IMR-90 (cell line): ENCODE data around the gene CAMTA1. TPM values are rescaled to one million over a fixed set of nuclear protein-coding genes. Genes with fewer than 3 reads are reported as not detected.

Experiments
- ATAC-seq: fragments of 200-7000 bp; cut with Tn5 transposase; 2 replicates; pipeline ENCODE4 v1.9.1; 2020; ENCODE audit warnings: low read depth, mild to moderate bottlenecking, moderate library complexity
- BruUV-seq: library from RNA; stranded (reverse); fragments of 400-500 nt; replicated peaks from 2 replicates; lab custom pipeline; 2021; lab: Mats Ljungman, UMichigan
- CTCF ChIA-PET: fragments of 300-600 bp; formaldehyde crosslinking; extraction: SDS; loops from one replicate; lab custom pipeline; 2021; ENCODE audit warnings: antibody characterized with exemption; lab: Yijun Ruan, JAX
- POLR2A ChIA-PET: fragments of 300-600 bp; sonication (Branson Sonifier 250); formaldehyde crosslinking; loops from one replicate; lab custom pipeline; 2022; ENCODE audit warnings: antibody characterized with exemption; ENCODE audit not compliant: unreplicated experiment; lab: Charles Lee
- DNase-seq: peaks from one replicate; pipeline ENCODE4 v3.0.0; 2013
- H2AFZ ChIP-seq: replicated peaks from 2 replicates; pipeline ENCODE3; 2013; ENCODE audit warnings: low read length, mild to moderate bottlenecking; ENCODE audit not compliant: poor library complexity
- H2AK5ac ChIP-seq: 2 replicates; pipeline ENCODE4 v1.6.1; 2013; ENCODE audit warnings: low read depth, low read length, inconsistent platforms
- H2AK9ac ChIP-seq: replicated peaks from 2 replicates; pipeline ENCODE3; 2013; ENCODE audit warnings: mild to moderate bottlenecking, low read depth, low read length, moderate library complexity; ENCODE audit not compliant: poor library complexity
- H2BK120ac ChIP-seq: 2 replicates; pipeline ENCODE4 v1.6.1; 2013; ENCODE audit warnings: low read depth, low read length, inconsistent platforms
- H2BK15ac ChIP-seq: 3 replicates; pipeline ENCODE4 v1.6.1; 2013; ENCODE audit warnings: low read depth, low read length, inconsistent platforms
- H2BK20ac ChIP-seq: 2 replicates; pipeline ENCODE4 v1.6.1; 2013; ENCODE audit warnings: low read depth, mild to moderate bottlenecking, inconsistent platforms, low read length, moderate library complexity
- H2BK5ac ChIP-seq: 2 replicates; pipeline ENCODE4 v1.6.1; 2013; ENCODE audit warnings: mild to moderate bottlenecking, low read depth, low read length, inconsistent platforms; ENCODE audit not compliant: poor library complexity, severe bottlenecking
- H3K14ac ChIP-seq: replicated peaks from 2 replicates; pipeline ENCODE4 v1.6.1; 2013; ENCODE audit warnings: low read depth, low read length, inconsistent platforms
- H3K18ac ChIP-seq: 2 replicates; pipeline ENCODE4 v1.6.1; 2013; ENCODE audit warnings: low read depth, low read length, control low read depth
- H3K23ac ChIP-seq: 2 replicates; pipeline ENCODE4 v1.6.1; 2013; ENCODE audit warnings: low read depth, low read length, inconsistent platforms
- H3K27ac ChIP-seq: 2 replicates; pipeline ENCODE4 v1.5.1; 2013; ENCODE audit warnings: mild to moderate bottlenecking, control low read depth, low read length; ENCODE audit not compliant: insufficient read depth
- H3K27me3 ChIP-seq: 2 replicates; pipeline ENCODE4 v1.6.1; 2013; ENCODE audit warnings: low read length; ENCODE audit not compliant: control insufficient read depth, insufficient read depth
- H3K36me3 ChIP-seq: 2 replicates; pipeline ENCODE4 v1.6.1; 2013; ENCODE audit warnings: low read length, mixed read lengths; ENCODE audit not compliant: control insufficient read depth, insufficient read depth
- H3K4ac ChIP-seq: 2 replicates; pipeline ENCODE4 v1.6.1; 2013; ENCODE audit warnings: low read depth, low read length, inconsistent platforms
- H3K4me1 ChIP-seq: 2 replicates; pipeline ENCODE4 v1.6.1; 2013; ENCODE audit warnings: low read length, mixed read lengths; ENCODE audit not compliant: control insufficient read depth, insufficient read depth
- H3K4me2 ChIP-seq: 2 replicates; pipeline ENCODE4 v1.6.1; 2013; ENCODE audit warnings: low read depth, mild to moderate bottlenecking, control low read depth, low read length, moderate library complexity
- H3K4me3 ChIP-seq: 2 replicates; pipeline ENCODE4 v1.5.1; 2013; ENCODE audit warnings: low read depth, mild to moderate bottlenecking, control low read depth, low read length, moderate library complexity; ENCODE audit not compliant: insufficient read depth
- H3K56ac ChIP-seq: 2 replicates; pipeline ENCODE4 v1.6.1; 2013; ENCODE audit warnings: low read length, inconsistent platforms; ENCODE audit not compliant: insufficient read depth; ENCODE audit errors: extremely low read depth
- H3K79me1 ChIP-seq, 2 experiments: 2 replicates each; pipeline ENCODE4 v1.6.1; 2013; ENCODE audit warnings: low read length in 2 of 2, inconsistent platforms in 1 of 2, low read depth in 1 of 2
- H3K9ac ChIP-seq: 2 replicates; pipeline ENCODE4 v1.6.1; 2013; ENCODE audit warnings: low read depth, low read length, control low read depth
- H3K9me1 ChIP-seq: 2 replicates; pipeline ENCODE4 v1.6.1; 2013; ENCODE audit warnings: low read length, inconsistent platforms; ENCODE audit not compliant: insufficient read depth
- H3K9me3 ChIP-seq: 2 replicates; pipeline ENCODE4 v1.6.1; 2013; ENCODE audit warnings: low read length; ENCODE audit not compliant: control insufficient read depth, insufficient read depth
- H4K20me1 ChIP-seq: 2 replicates; pipeline ENCODE4 v1.6.1; 2013; ENCODE audit warnings: low read length, inconsistent platforms; ENCODE audit not compliant: insufficient read depth
- H4K5ac ChIP-seq: 2 replicates; pipeline ENCODE4 v1.6.1; 2013; ENCODE audit warnings: mild to moderate bottlenecking, low read depth, low read length, control low read depth
- H4K8ac ChIP-seq, 2 experiments: 2 replicates each; pipeline ENCODE4 v1.6.1; 2013; ENCODE audit warnings: low read depth in 2 of 2, low read length in 2 of 2, control low read depth in 1 of 2, inconsistent platforms in 1 of 2
- H4K91ac ChIP-seq: 2 replicates; pipeline ENCODE4 v1.6.1; 2013; ENCODE audit warnings: low read depth, low read length, inconsistent platforms; ENCODE audit not compliant: insufficient read depth
- BHLHE40 ChIP-seq: fragments of 150-350 bp; IDR thresholded peaks from 2 replicates; pipeline ENCODE4 v1.6.1; 2016; ENCODE audit warnings: mild to moderate bottlenecking, low read depth, low read length
- CEBPB ChIP-seq: IDR thresholded peaks from 2 replicates; pipeline ENCODE4 v1.6.1; 2012; ENCODE audit warnings: low read depth, low read length, improper control_type of control experiment
- CHD1 ChIP-seq: IDR thresholded peaks from 2 replicates; pipeline ENCODE4 v1.6.1; 2012; ENCODE audit warnings: low read depth, low read length, improper control_type of control experiment
- CTCF ChIP-seq: conservative IDR thresholded peaks from 2 replicates; pipeline ENCODE4 v1.5.1; 2012; ENCODE audit warnings: mild to moderate bottlenecking, low read depth, low read length, improper control_type of control experiment
- ELK1 ChIP-seq: fragments of 150-350 bp; IDR thresholded peaks from 2 replicates; pipeline ENCODE4 v1.6.1; 2016; ENCODE audit warnings: low read depth, mild to moderate bottlenecking, low read length, moderate library complexity, borderline replicate concordance
- FOS ChIP-seq: fragments of 150-350 bp; IDR thresholded peaks from 2 replicates; pipeline ENCODE4 v1.6.1; 2016; ENCODE audit warnings: low read depth, low read length
- MAFK ChIP-seq: IDR thresholded peaks from 2 replicates; pipeline ENCODE4 v1.6.1; 2012; ENCODE audit warnings: low read depth, low read length, improper control_type of control experiment
- MAZ ChIP-seq: IDR thresholded peaks from 2 replicates; pipeline ENCODE4 v1.6.1; 2012; ENCODE audit warnings: low read depth, mild to moderate bottlenecking, low read length, improper control_type of control experiment, moderate library complexity, borderline replicate concordance
- MXI1 ChIP-seq: IDR thresholded peaks from 2 replicates; pipeline ENCODE4 v1.6.1; 2012; ENCODE audit warnings: low read depth, mild to moderate bottlenecking, low read length, moderate library complexity, borderline replicate concordance
- NFE2L2 ChIP-seq: fragments of 150-350 bp; IDR thresholded peaks from 2 replicates; pipeline ENCODE4 v1.6.1; 2016; ENCODE audit warnings: low read depth, mild to moderate bottlenecking, low read length
- POLR2A ChIP-seq: IDR thresholded peaks from 2 replicates; pipeline ENCODE4 v1.6.1; 2012; ENCODE audit warnings: mild to moderate bottlenecking, low read depth, low read length
- RCOR1 ChIP-seq: IDR thresholded peaks from 2 replicates; pipeline ENCODE4 v1.6.1; 2012; ENCODE audit warnings: mild to moderate bottlenecking, low read length, improper control_type of control experiment; ENCODE audit not compliant: insufficient replicate concordance
- RFX5 ChIP-seq: IDR thresholded peaks from 2 replicates; pipeline ENCODE4 v1.8.0; 2012; ENCODE audit warnings: low read depth, mild to moderate bottlenecking, low read length, moderate library complexity
- SMC3 ChIP-seq: fragments of 150-350 bp; IDR thresholded peaks from 2 replicates; pipeline ENCODE4 v1.6.1; 2016; ENCODE audit warnings: low read depth, mild to moderate bottlenecking, antibody characterized with exemption, low read length, moderate library complexity
- WGBS, 2 experiments: methylation state at CpG; one replicate each; pipeline versions ENCODE4 v1.1.5 to v1.1.7; 2013; ENCODE audit warnings: missing lambda C conversion rate in 2 of 2; ENCODE audit not compliant: insufficient read length in 1 of 2; ENCODE audit errors: extremely low coverage in 2 of 2; 5-methylcytosine and 5-hydroxymethylcytosine counted together
- dilution Hi-C: fragments of 300-500 bp; cut with HindIII; formaldehyde crosslinking; loops from one replicate; pipeline ENCODE4 v1.14.3; 2018; ENCODE audit warnings: low sequenced_read_pairs; ENCODE audit not compliant: unreplicated experiment
- in situ Hi-C: fragments of 300-500 bp; cut with MboI; formaldehyde crosslinking; loops from 3 replicates; pipeline ENCODE4 v1.14.3; 2019; ENCODE audit warnings: low sequenced_read_pairs, inconsistent platforms, mixed read lengths
- intact Hi-C: fragments of 100-400 bp; cut with micrococcal nuclease; formaldehyde crosslinking; loops from 2 replicates; pipeline ENCODE4 v1.10.0; 2022
- polyA plus RNA-seq, 3 experiments: library from polyadenylated mRNA; depleted of rRNA; stranded (reverse); fragments of >200 nt; gene quantifications; 2 replicates each; pipeline ENCODE4 v1.2.3, GENCODE V29; 2012; ENCODE audit warnings: low replicate concordance in 1 of 3
- total RNA-seq: library from RNA; depleted of rRNA; stranded (reverse); fragments of >200 nt; gene quantifications from 2 replicates; pipeline ENCODE4 v1.2.3, GENCODE V29; 2012

The CAMTA1 gene
- total and polyA plus RNA-seq, 2 of the 4 experiments (the other 2 are of a cell fraction) = 35.5 to 74.3 TPM

GRCh38 chr1:7293702-7294629 is 508.7 kb downstream of the CAMTA1 start:
- Histone ChIP-seq H2BK15ac (peak overlapping the region; percentile 18; the same call in 2 of the 3 replicates), H2BK5ac (no peak overlapping the region), H3K9ac (no peak overlapping the region), H3K4me2 (no peak overlapping the region), H2AK9ac (peak overlapping the region; percentile 50), H3K18ac (no peak overlapping the region), H3K56ac (no peak overlapping the region), H4K20me1 (no peaks in the 10 kb centered on the region), H2AFZ (no peak overlapping the region), H4K91ac (peak overlapping the region; percentile 25; the same call in 1 of the 2 replicates), H3K23ac (no peak overlapping the region), H3K4ac (no peak overlapping the region), H2BK20ac (0 out of 2 replicates have a peak overlapping the region, but pooled peaks have one; percentile 14), H4K8ac (no peak overlapping the region), H3K9me3 (peaks cover 8% of the 10 kb centered on the region), H3K27me3 (no peaks in the 10 kb centered on the region), H3K79me1 (no peaks in the 10 kb centered on the region), H2BK120ac (peak overlapping the region; percentile 42), H3K4me1 (peaks cover 16% of the 10 kb centered on the region), H3K27ac (no peak overlapping the region), H2AK5ac (0 out of 2 replicates have a peak overlapping the region, but pooled peaks have one; percentile 16), H4K5ac (no peak overlapping the region), H3K14ac (no peak overlapping the region), H3K4me3 (no peak overlapping the region), H3K9me1 (peaks cover 13% of the 10 kb centered on the region; the same call in 1 of the 2 replicates), H3K36me3 (no peaks in the 10 kb centered on the region)
- in situ Hi-C loops (no loop called here), dilution Hi-C loops (no loop called here), intact Hi-C loops (loop anchor here (10.0 kb wide), 2 partner anchors 181 to 351 kb away; no protein-coding TSS in a partner anchor)
- BruUV-seq = no TSS peak
- ATAC-seq (no peak), DNase-seq (no peak)
- ChIA-PET POLR2A (no interaction called here), CTCF (no interaction called here)
- 100% methylated on average over 1 of the region's 16 CpGs; no CpG with 5 or more reads in 1 of the 2 experiments for WGBS, 2 experiments
- TF ChIP-seq MAZ (no peak), ELK1 (no peak), NFE2L2 (no peak), MXI1 (no peak), CHD1 (no peak), RFX5 (no peak), CTCF (no peak), SMC3 (no peak), POLR2A (no peak), RCOR1 (no peak), CEBPB (no peak), BHLHE40 (no peak), MAFK (no peak), FOS (no peak)
